ENCODE results near the gene OTX1.

DNA sequence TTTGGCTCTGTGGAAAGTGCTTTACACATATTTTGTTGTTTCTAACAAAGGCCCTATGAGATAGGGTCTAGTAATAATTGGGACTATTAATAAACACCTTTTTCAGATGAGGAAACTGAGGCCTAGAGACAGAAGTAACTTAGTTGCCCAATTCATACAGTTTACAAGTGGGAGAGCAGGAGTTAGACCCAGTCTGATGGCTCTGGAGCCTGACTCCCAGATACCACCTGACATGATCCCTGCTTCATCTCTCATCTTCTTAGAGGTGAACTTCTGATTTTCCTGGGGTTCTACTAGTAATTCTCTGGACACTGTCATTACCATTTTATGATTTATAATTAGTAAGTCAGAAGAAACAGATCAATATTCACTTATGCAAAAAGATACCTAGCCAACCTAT, 49.1 kb upstream of the OTX1 start:
- TF ChIP-seq HDAC6 (IDR thresholded peaks at IDR 0.05; ENCODE audit: low read depth, low read length) (no peak), EP300 (IDR thresholded peaks at IDR 0.05; ENCODE audit: borderline replicate concordance in 1 of 2, low read depth in 2 of 2, low read length in 2 of 2) (no peak)

Data from H1 (cell line).